Testis (tissue), 2 donors: ENCODE data around the gene SLC17A6.

Experiments used
- POLR2A ChIP-seq: fragments of 450-650 bp; IDR thresholded peaks from one replicate; pipeline ENCODE4 v1.6.1; 2017; ENCODE audit warnings: antibody characterized with exemption, mild to moderate bottlenecking, moderate library complexity
- TF ChIP-seq, protein P1 (sequence below), 3 experiments: fragments of 450-650 bp in 2 of 3; fragments of 200-600 bp in 1 of 3; sonication (generic) in 1 of 3; IDR thresholded peaks; one replicate each; pipeline ENCODE4 v1.5.1; 2016 to 2019; ENCODE audit warnings: antibody characterized with exemption in 3 of 3, mild to moderate bottlenecking in 2 of 3, moderate library complexity in 1 of 3

DNA sequence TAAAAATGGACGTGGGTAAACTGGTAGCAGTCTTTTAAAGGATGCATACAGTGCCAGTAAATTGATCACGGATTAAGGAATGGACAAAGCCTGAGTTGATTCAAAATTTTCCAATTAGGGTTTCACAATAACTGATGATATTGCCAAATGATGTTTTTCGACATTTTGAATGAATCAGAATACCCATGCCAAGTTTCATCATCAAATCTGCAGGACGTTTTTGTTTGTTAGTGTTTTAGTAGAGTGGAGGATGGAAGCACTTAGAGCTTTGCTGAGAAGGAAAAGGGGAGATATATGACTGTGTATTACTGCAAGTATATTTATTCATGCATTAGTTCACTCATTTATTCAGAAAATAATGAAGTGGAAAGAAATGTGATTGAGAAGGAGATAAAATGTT, 78.3 kb downstream of the SLC17A6 start:
- TF ChIP-seq, protein P1, sequence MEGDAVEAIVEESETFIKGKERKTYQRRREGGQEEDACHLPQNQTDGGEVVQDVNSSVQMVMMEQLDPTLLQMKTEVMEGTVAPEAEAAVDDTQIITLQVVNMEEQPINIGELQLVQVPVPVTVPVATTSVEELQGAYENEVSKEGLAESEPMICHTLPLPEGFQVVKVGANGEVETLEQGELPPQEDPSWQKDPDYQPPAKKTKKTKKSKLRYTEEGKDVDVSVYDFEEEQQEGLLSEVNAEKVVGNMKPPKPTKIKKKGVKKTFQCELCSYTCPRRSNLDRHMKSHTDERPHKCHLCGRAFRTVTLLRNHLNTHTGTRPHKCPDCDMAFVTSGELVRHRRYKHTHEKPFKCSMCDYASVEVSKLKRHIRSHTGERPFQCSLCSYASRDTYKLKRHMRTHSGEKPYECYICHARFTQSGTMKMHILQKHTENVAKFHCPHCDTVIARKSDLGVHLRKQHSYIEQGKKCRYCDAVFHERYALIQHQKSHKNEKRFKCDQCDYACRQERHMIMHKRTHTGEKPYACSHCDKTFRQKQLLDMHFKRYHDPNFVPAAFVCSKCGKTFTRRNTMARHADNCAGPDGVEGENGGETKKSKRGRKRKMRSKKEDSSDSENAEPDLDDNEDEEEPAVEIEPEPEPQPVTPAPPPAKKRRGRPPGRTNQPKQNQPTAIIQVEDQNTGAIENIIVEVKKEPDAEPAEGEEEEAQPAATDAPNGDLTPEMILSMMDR (IDR thresholded peaks at IDR 0.05) = no peak
- TF ChIP-seq POLR2A = no peak
